ENCODE results near the gene DNAJC5.

Gene DNAJC5

DNA sequence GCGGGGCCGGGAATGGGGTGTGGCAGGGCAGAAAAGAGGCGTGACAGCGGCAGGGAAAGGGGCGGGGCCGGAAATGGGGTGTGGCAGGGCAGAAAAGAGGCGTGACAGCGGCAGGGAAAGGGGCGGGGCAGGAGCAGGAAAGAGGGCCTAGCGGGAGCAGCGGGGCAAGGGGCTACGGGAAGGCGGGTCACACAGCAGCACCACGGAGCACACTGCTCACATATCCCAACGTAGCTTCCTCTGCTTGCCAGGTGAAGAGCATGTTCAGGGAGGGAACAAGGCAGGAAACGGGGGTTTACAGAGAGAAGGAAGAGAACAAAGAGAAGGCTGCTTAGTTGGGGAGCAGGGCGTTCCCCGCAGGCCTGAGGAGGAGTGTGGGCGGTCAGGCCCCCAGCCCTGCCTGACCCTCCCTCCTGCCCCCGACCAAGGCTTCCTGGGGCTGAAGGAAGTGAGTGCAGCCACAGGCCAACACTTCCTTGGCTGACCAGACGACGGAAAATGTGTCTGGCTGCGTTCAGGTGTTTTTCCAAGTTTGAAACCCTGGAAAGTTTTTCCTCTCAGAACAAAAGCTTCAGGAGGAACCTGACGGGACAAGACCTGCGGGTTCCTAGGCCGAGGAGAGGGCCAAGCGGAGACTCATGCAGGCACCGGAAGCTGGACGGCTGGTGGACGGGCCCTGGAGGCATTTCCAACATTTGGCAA lies 47.5 kb downstream of the DNAJC5 start:
- DNase-seq = no peak

DNA sequence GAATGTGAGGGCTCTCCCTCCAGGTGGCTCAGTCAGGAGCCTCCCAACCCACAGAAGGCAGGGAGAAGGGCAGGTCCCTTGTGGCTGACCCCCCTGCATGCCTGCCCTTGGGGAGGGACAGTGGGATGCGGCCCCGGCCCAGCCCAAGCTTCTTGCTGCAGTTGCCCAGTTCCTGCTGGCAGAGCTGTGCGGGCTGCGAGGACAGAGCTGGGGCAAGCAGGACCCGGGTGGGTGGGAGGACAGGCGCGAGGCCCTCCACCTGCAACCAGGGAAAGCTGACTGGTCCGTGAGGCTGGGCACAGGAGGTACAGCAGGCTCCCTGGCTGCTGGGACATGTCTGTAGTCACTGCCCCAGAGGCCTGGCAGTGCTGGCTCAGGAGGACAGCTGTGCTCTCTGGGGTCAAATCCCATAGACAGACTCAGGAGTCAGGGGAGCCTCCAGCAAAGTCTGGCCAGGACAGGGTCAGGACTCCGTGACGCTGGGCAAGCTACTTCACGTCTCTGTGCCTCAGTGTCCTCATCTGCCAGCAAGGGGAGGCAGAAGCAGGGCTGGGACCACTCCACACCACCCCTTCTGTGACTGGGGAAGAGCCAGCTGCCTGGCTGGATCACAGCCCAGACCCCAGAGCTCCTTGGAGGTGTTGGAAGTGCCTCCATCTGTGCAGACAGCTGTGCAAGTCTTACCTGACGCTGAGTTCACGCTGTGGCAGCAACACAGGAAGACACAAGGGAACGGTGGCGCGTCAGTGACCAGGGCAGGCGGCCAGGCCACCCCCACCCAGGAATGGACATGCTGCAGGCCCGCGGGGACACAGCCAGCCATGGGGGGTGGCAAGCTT lies 48.3 kb downstream of the DNAJC5 start:
- DNase-seq = no peak

- DNase-seq = no peak
These were observed 48.8 kb downstream of the DNAJC5 start for GRCh38 chr20:63943808-63944077.

DNA sequence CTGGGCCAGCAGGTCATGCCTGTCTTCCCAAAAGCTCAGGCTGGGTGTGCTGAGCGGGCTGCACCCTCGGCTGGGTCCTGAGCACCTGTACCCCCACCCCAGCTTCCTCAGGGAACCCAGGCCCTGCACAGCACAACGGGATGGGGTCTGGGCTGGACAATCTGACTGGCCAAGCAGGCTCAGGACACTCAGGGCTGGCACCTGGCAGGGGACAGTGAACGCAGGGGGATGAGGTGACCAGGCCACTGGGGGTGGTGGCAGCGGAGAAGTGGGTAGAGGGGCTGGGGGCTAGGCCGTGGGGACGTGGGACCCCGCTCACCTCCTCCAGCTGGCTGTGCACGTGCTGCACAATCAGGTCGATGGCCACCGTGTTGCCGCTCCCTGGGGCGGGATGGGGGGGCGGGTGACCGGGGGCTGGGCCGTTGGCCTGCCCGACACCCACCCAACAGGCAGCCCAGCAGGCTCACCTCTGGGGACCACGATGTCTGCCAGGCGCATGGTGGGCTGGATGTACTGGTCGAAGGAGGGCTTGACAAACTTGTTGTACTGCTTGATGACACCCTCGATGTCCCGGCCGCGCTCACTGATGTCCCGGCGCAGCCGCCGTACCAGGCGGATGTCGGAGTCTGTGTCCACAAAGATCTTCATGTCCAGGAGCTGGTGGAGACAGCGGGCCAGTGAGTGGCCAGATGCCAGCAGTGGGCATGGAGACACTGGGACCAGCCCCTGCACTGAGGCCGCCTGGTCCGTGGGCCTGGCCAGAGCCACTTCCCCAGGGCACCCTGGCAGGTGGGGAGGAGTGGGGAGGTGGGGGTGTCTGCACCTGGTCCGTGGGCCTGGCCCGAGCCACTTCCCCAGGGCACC lies 49.4 kb downstream of the DNAJC5 start:
- no peak for DNase-seq

GRCh38 chr20:63945031-63945658 lies 50.2 kb downstream of the DNAJC5 start:
- no peak for DNase-seq

DNA sequence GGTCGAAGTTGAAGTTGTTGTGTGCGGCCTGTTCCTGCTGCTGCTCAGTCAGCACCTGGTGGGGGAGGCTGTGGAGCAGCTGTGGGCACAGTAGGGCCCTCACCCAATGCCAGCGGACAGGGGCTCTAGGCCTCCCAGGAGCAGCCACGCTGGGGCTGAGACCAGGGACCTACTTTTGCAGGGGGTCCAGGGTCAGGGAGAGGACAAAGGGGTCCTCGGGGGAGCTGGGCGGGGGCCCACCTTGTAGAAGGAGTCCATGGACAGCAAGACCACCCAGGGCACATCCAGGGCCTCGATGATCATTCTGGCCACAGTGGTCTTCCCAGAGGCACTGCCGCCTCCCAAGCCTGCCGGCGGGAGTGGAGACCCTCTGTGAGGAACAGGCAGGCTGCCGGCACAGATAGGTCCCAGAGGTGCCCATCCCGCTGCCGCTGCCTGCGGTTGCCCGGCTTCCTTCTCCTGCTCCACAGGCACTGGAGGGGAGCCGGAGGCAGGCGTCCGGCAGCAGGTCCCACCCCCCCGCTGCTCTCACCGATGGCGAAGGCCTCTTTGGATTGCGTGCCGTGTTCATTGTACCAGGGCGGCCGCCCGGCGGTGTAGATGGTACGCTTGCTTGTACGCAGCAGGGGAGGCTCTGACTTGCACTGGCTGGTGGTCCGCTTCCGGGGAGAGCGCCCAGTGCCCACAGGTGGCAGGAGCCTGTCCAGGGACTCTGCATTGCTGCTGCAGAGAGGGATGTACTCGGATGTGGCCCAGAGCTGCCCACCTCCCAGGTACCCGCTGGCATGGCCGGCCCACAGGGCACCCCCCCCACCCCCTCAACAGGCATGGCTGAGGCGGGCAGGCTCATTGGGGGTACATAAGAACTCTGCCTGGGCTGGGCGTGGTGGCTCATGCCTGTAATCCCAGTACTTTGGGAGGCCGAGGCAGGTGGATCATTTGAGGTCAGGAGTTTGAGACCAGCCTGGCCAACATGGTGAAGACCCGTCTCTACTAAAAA lies 51.3 kb downstream of the DNAJC5 start:
- DNase-seq = no peak

- no peak for DNase-seq
These were observed 52.2 kb downstream of the DNAJC5 start for GRCh38 chr20:63946986-63947637.

- DNase-seq = no peak
These were observed 52.9 kb downstream of the DNAJC5 start for GRCh38 chr20:63947638-63948456.

DNA sequence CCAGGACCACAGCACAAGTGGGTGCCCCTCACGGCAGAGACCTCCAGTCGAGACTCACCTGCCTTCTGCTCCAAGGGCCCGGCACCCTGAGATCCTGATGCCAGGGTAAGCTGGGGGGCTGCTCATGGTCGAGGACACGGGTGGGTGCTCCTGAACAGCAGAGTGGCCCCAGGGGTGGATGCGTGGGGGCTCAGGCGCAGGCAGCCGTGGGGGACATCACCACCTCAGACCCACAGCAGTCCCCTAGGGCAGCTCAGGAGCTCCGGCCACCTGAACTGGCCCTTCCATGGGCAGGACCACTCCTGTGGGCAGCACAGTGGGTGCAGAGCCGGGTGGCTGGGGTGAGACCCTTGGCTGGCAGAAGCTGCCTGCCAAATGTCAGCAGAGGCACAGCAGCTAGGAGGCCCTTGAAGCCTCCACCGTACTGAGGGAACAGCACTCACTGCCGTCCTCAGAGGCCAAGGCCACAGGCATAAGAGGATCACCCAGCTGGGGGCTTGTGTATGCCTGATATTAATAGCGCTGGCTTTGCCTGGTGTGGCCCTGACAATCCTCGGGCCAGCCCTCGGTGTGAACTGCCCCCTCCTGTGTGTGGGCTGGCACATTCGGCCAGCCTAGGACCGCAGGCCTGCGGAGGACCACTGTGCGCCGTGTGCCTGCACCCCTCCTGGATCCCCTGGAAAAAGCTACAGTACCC lies 55.9 kb downstream of the DNAJC5 start:
- no peak for DNase-seq

- DNase-seq = no peak
These were observed 56.7 kb downstream of the DNAJC5 start for GRCh38 chr20:63951398-63952209.

- no peak for DNase-seq
These were observed 57.2 kb downstream of the DNAJC5 start for GRCh38 chr20:63952210-63952535.

DNA sequence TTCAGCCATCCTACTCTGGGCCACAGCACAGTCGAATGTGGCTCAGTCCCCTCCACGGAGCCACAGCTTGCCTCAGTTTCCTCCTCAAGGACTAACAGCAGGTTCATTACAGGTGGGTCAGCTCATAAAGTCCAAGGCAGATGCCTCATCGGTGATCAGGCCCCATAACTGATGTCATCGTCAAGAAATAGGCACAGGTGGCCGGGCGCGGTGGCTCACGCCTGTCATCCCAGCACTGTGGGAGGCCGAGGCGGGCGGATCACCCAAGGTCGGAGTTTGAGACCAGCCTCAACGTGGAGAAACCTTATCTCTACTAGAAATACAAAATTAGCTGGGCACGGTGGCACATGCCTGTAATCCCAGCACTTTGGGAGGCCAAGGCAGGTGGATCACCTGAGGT lies 57.8 kb downstream of the DNAJC5 start:
- no peak for DNase-seq

DNA sequence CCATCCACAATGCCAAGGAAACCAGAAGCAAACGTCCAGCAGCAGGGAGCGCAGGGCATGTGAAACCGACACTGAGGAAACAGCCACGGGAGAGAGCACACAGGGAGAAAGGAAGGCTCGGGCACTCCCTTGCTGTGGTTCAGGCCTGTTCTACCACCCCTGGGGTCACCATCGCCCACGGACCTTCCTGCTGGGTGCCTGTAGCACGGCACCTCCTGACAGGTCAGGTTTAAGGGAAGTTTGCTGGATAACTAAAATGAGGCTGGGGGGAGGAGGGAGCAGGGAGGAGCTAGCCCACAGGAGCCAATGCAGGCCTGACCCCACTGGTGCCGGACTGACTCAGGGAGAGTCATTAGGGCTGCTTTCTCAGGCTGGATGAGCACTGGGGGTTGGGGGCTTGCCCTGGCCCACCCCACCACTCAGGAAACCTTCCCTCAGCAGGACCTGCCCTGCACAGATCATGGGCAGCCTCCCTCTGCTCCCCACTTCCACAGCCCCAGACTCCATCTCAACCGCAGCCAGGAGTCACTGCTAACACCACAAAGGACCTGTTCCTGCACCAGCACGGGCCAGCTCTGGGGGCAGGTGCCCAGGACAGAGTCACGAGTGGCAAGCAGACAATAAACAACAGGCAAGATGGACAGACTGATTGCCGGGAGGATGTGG lies 59.0 kb downstream of the DNAJC5 start:
- DNase-seq = no peak

GRCh38 chr20:63955281-63955826 lies 60.4 kb downstream of the DNAJC5 start:
- no peak for DNase-seq

GRCh38 chr20:63955827-63956663 lies 61.1 kb downstream of the DNAJC5 start, which contains the start of gene UCKL1:
UCKL1 (minus strand) TSS chr20:63956416; CDS start chr20:63956372, 44 bp downstream.
- DNase-seq = peak; percentile 59

- DNase-seq = no peak
These were observed 61.7 kb downstream of the DNAJC5 start for GRCh38 chr20:63956664-63957003.

Data from NCI-H1436 treated with DMSO at 0.1 percent for 48 hours (cell line).